G401 (cell line): ENCODE results near the gene SNRNP35. TPM values are rescaled to one million over a fixed set of nuclear protein-coding genes. Genes with fewer than 3 reads are reported as not detected.
"Not testable (repeated sequence)": the region's sequence is repeated elsewhere in the genome, so short reads cannot be mapped to it uniquely, and the experiment has no call there.

Experiments used
- DNase-seq: peaks from one replicate; pipeline ENCODE4 v3.0.0-alpha.2; 2015; ENCODE audit warnings: low spot score
- in situ Hi-C: cut with HindIII; loops from 2 replicates; pipeline ENCODE4 v1.10.0; 2016; ENCODE audit warnings: low sequenced_read_pairs, mixed read lengths
- total RNA-seq: library from RNA; depleted of rRNA; stranded (reverse); fragments of >200 nt; shearing (Covaris generic); gene quantifications from 2 replicates; pipeline ENCODE4 v1.2.3, GENCODE V29; 2014

The SNRNP35 gene
- total RNA-seq, 1 experiment from 2014 or later = 9.1 TPM

DNA sequence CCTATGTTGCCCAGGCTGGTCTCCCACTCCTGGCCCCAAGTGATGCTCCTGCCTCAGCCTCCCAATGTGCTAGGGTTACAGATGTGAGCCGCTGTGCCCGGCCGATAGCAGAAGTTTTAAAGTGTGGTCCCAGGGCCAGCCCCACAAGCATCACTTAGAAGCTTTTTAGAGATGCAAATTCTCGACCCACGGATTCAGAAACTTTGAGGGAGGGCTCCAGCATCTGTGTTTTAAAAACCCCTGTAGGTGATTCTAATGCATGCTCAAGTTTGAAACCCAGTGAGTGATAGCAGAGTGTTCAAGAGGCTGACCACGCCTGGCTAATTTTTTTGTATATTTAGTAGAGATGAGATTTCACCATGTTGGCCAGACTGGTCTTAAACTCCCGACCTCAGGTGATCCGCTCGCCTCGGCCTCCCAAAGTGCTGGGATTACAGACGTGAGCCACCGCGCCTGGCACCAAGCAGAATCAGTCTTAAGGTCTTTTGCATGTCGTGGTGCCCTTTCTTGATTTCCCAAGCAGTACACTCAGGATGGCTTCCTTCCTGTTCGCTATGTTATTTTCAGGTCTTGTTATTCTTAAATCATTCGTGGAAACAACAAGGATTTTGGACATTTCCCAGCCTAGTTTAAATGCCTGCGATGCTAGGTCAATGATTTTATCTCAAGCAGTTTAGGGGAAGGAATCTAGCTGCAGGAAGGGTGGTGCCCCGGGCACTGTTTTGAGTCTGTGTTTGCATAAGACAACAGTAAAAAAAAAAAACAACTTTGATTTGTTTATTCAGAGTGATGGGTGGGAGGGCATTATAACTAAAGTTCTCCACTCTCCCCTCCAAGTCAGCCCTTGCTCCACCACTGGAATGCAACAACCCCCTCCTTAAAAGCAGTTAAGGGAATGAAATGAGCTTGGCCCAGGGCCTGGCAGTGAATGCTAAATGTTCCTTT is 12.3 kb upstream of the SNRNP35 start:
- no peak for DNase-seq

DNA sequence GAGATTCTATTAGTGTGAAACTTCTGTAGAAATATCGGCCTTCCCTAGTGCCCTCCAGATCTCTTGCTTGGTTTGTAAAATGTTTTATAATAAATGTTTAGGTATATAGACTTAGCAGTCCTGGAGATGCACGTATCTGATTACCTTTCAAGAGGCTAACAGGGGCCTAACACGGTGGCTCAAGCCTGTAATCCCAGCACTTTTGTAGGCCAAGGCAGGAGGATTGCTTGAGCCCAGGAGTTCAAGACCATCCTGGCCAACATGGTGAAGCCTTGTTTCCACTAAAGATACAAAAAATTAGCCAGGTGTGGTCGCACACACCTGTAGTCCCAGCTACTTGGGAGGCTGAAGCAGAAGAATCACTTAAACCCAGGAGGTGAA is 11.6 kb upstream of the SNRNP35 start:
- in situ Hi-C loops = no loop called here
- DNase-seq = no peak

More for the DNA sequence above, 12.3 kb upstream of the SNRNP35 start:
- in situ Hi-C loops = no loop called here

DNA sequence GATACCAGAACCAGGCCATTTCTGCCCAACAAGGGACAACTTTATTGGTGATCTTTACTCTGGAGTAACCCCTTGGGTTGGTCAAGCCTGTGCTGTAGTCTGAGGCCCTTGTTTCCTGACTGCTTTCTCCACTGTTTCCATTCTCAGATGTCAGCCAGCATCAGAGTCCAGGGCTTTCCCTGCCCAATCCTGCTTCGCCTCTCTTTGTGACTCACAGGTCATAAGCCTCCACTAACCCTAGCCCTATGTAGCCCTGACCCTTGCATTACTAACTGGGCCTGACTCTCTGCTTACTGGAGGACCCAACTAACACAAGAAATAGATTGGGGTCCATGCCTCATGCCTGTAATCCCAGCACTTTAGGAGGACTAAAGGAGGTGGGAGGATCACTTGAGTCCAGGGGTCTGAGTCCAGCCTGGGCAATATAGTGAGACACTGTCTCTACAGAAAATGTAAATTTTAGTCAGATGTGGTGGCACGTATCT is 8.6 kb upstream of the SNRNP35 start:
- in situ Hi-C loops = no loop called here
- DNase-seq = no peak

DNA sequence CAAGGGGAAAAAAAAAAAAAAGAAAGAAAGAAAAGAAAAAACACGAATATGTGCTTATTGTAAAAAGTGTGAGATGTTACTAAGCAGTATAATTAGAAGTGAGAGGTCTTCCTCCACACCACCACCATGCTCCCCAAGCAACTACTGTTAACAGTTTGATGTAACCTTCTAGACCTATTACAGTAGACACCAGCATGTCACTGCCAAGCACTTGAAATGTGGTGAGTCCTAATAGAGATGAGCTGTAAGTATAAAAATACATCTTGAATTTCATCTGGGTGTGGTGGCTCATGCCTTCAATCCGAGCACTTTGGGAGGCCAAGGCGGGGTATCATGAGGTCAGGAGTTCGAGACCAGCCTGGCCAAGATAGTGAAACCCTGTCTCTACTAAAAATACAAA is 8.1 kb upstream of the SNRNP35 start:
- DNase-seq = no peak
- in situ Hi-C loops = no loop called here

DNA sequence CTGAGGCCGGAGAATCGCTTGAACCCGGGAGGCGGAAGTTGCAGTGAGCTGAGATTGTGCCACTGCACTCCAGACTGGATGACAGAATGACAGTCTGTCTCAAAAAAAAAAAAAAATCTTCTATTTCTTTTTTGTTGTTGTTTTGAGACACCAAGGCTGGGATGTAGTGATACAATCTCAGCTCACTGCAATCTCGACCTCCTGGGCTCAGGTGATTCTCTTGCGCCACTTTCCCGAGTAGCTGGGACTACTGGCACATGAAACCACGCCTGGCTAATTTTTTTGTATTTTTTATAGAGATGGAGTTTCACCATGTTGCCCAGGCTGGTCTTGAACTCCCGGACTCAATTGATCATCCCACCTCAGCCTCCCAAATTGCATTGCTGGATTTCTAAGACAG is 7.3 kb upstream of the SNRNP35 start:
- DNase-seq = no peak
- in situ Hi-C loops = no loop called here

DNA sequence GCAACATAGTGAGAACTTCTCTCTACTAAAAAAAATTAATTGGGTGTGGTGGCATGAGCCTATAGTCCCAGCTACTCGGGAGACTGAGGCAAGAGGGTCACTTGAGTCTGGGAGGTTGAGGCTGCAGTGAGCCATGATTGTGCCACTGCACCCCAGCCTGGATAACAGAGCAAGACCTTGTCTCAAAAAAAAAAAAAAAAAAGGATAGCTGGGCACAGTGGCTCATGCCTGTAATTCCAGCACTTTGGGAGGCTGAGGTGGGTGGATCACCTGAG is 5.7 kb upstream of the SNRNP35 start:
- in situ Hi-C loops, DNase-seq: not testable (repeated sequence)

DNA sequence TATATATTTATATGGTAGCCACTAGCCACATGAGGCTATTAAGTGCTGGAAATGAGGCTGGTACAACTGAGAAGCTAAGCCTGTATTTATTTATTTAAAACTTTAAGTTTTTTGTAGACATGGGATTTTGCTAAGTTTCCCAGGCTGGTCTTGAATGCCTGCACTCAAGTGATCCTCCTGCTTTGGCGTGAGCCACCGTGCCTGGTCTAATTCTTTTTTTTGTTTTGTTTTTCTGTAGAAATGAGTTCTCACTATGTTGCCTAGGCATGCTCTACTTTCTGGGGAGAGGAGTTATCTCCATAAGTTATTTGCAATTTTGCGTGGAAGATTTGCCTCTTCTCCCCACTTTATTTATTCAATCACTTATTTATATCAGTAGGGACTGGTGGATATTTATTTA is 4.8 kb upstream of the SNRNP35 start:
- in situ Hi-C loops = no loop called here
- no peak for DNase-seq

DNA sequence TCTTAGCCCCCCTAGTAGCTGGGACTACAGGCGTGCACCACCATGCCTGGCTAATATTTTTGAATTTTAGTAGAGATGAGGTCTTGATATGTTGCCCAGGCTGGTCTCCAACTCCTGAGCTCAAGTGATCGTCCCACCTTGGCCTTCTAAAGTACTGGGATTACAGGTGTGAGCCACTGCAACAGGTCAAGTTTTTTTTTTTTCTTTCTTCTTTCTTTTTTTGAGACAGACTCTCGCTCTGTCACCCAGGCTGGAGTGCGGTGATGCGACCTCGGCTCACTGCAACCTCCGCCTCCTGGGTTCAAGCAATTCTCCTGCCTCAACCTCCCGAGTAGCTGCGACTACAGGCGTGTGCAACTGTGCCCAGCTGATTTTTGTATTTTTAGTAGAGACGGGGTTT is 5.2 kb downstream of the SNRNP35 start:
- in situ Hi-C loops, DNase-seq: not testable (repeated sequence)

DNA sequence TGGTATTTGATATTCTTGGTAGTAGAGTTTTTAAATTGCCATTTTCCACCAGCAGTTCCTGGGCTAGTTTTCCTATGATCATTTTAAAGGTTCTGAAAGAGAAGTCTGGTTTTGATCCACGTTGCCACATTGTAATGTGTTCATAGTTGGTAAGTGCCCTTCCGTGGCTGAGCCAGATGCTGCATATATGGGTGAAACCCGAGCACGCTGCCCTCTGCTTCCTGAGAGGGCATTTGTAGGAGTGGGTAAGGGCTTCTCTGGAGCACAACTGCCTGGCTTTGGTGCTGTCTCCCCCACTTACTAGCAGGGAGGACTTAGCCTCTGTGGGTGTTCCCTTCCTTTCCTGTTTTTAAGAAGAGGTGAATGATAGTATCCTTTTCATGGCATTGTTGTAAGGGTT is 7.1 kb downstream of the SNRNP35 start:
- in situ Hi-C loops = no loop called here

DNA sequence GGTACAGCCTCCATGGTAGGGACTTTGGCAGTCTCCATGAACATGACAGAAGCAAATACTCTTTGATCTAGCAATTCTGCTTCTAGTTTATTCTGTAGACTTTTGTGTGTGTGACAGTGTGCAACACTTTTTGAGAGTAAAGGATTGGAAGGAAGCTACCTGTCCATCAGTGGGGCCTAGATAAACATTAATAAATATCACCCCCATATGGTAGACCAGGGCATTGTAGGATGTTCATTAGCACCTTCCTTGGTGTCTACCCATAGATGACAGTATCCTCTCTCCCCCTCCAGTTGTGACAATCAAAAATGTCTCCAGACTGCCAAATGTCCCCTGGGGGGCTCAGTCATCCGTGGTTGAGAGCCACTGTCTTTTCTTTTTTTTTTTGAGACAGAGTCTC is 10.8 kb downstream of the SNRNP35 start:
- DNase-seq = peak; percentile 49
- in situ Hi-C loops = no loop called here

More for the DNA sequence above, 7.1 kb downstream of the SNRNP35 start:
- DNase-seq = no peak

DNA sequence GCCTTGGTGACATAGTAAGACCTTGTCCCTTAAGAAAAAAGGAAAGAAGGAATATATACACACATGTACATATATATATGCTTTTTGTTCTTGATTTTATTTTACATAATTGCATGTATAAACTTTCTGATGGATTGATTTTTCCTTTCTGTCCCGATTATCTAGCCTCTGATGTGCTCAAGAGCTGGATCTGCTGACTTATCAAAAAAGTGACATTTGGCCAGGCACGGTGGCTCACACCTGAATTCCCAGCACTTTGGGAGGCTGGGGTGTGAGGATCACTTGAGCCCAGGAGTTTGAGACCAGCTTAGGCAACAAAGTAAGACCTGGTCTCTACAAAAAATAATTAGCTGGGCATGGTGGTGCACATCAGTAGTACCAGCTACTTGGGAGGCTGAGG is 12.0 kb downstream of the SNRNP35 start:
- DNase-seq = no peak
- in situ Hi-C loops = no loop called here

DNA sequence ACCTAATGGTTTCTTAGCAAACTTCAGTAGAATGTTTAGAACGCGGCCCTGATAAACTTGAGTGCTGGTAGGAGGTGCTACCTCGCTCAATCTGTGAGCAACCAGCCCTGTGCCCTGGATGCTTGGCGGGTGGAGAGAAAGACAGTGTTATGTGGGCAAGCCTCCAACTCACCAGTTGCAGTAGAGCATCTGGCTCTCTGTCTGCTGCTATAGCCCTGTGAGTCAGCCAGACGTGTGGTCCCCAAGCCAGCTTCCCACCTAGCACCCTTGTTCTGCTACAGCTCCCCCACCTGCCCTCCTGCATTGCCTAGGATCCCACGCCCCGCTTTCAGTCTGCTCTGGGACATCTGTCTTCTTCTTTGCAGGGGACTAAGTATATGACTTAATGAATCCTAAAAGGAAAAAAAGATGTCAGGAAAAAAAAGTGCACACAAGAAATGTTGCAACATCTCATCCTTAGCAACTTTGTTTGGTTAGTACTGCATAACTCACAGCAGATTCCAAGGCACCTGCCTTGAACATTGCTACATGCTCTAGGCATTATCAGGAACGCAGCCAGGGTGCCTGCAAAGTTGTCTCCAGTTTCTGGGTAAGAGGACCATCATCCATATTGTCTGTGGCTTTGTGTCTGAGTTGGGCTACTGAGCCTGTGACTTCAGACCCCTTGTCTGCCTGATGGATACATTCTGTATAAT is 13.6 kb downstream of the SNRNP35 start:
- in situ Hi-C loops = no loop called here
- peak; percentile 22 for DNase-seq

DNA sequence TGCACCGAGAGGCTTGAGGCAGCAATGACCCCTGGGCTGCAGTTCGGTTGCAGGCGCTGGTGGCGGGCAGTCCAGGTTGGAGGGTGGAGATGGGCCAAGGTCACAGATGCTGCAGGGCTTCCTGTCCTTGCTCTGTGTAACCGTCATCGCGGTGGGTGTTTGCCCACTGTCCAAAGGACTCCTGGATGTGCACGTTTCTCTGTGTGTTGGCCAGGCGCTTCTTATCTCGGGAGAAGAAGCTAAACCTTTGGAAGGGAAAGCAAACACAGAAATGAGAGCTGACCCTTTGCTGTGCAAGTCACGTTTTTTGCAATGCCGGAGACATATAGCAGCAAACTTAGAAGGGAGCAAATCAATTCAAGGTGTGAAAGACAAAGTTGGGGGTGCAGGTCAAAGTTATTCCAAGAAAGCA is 14.5 kb downstream of the SNRNP35 start:
- in situ Hi-C loops = no loop called here
- no peak for DNase-seq

DNA sequence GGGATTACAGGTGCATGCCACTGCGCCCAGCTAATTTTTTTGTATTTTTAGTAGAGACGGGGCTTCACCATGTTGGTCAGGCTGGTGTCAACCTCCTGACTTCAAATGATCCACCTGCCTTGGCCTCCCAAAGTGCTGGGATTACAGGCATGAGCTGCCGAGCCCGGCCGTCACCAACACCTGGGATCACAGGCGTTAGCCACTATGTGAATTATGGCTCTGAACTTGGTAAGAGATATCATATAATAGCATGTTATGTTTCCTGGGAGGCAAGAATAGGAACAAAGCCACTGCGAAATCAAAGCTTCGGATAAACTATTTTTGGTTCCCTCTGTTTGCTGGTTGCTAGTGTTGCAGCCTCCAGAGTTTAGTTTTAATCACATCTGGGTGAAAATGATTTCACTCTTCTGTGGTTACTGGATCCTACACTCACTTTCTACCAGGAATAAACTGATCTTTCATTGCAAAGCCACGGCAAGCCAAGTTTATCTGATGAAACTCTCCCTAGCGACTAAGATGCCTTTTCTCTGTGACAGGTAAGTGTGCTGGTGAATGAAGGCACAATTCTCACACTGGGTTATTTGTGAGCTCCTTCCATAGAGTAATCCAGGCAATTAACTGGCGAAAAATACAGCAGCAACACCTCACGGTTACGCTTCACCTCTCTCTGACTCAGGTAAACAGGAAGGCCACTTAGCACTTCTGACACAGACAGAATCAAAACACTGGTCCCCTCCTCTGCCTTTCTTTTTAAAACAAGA is 16.7 kb downstream of the SNRNP35 start:
- in situ Hi-C loops = no loop called here
- DNase-seq = no peak

DNA sequence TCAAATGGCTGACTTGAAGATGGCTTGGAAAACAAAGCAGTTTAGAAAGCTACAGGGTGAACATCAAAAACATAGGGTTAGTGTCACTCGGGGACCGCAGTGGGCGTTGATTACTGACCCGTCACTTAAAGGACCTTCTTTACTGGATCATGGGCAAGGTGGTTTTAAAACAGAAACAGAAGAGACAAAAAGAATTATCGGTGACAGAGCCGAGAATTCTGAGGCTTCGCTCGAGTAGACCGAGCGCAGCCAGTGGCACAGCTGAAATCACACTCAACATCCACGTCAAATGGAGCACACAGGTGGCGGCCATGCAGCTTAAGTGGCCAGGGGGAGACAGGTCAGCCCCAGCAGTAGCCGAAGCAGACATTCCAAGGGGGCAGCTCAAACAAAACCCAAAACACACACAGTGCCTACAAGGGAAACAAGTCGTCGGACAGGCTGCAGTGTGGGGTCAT is 17.3 kb downstream of the SNRNP35 start:
- no peak for DNase-seq
- in situ Hi-C loops = no loop called here

DNA sequence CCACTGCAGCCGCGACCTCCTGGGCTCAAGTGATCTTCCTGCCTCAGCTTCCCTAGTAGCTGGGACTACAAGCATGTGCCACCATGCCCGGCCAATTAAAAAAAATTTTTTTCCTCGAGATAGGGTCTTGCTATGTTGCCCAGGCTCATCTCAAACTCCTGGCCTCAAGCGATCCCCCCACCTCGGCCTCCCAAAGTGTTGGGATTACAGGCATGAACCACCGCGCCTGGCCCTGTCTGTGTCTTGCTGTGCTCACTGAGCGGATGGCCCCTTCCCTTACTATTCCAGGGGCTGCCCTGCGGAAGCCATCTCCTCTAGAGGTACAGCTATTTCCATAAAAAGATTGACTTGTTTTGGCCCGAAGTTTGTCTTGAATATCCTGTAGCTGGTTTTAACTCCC is 20.1 kb downstream of the SNRNP35 start:
- DNase-seq = no peak
- in situ Hi-C loops = no loop called here

DNA sequence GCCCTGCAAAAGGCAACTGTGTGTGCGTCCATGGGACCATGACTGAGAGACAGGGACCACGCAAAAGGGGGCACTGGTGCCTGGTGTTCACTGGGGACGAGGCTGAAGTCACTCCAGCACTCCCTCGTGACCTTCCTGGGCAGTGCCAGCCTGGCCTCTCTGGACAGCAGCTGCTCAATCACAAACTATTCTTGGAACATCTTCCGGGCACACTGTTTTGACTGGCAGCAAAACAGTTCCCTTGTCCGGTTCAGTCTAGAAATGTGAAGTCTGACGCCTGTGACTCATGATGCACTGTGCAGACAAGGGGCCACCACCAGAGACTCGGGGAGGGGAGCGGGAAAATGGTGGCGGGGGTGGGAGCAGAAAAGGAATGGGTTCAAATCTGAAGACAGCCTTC is 20.8 kb downstream of the SNRNP35 start:
- in situ Hi-C loops = no loop called here
- no peak for DNase-seq

DNA sequence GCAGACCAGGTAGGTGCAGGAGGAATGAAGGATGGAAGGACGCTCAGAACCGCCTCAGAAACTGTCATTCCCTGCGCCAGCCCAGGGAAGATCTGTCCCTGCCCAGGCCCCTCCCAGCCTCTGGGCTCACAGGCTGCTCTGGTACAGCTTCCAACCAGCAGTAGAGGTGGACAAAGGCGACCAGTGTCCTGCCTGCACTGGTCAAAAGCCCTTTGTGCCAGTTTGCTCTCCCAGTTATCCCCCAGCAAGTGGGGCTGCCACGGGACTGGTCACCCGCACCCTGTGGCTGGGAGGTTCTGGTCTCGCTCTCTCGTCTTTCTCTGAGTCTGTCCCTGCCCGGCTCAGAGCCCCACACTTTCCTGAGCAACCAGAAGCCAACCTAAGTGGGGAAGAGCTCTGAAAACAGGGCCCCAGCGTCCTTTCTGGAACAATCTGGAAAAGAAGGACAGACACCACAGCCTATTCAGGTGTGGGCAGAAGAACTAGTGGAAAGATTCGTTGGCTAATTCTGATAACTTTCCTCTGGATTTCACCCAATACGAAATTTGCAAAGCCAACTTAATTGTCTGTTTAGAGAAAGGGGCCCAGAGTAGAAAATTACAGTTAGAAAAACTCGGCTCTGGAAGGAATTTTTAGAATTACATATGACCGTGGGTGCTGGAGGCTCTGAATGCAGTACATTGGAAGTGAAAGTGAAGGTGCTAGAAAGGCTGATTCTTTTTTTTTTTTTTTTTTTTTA is 21.7 kb downstream of the SNRNP35 start:
- peak; percentile 13 for DNase-seq

DNA sequence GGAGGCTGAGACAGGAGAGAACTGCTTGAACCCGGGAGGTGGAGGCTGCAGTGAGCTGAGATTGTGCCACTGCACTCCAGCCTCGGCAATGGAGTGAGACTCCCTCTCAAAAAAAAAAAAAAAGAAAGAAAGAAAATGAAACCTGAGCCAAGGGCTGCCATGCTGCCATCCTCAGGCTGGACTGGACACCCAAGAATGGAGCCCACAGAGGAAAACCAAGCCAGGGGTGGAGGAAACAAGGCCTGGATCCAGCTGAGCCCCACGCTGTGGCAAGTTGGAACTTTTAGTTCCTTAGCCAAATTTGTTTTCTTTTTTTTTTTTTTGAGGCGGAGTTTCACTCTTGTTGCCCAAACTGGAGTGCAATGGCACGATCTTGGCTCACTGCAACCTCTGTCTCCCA is 23.3 kb downstream of the SNRNP35 start:
- DNase-seq, in situ Hi-C loops: not testable (repeated sequence)

More for the DNA sequence above, 21.7 kb downstream of the SNRNP35 start:
- in situ Hi-C loops = no loop called here
